HEK293 (cell line): Measurements from ENCODE around the gene KXD1.

Source experiments
- BCL11A ChIP-seq: fragments of 450-650 bp; formaldehyde crosslinking; IDR thresholded peaks from 2 replicates; pipeline ENCODE4 v1.5.1; 2016; ENCODE audit warnings: low read depth, missing biosample characterization, missing genetic modification characterization
- BCL11B ChIP-seq: fragments of 450-650 bp; formaldehyde crosslinking; IDR thresholded peaks from 2 replicates; pipeline ENCODE4 v1.5.1; 2016; ENCODE audit warnings: low read depth, missing biosample characterization, missing genetic modification characterization
- BCL6B ChIP-seq: fragments of 450-650 bp; formaldehyde crosslinking; IDR thresholded peaks from 2 replicates; pipeline ENCODE4 v1.5.1; 2017; ENCODE audit warnings: missing biosample characterization, missing genetic modification characterization
- HIC1 ChIP-seq: fragments of 450-650 bp; formaldehyde crosslinking; IDR thresholded peaks from 2 replicates; pipeline ENCODE4 v1.5.1; 2016; ENCODE audit warnings: missing biosample characterization, missing genetic modification characterization
- OSR2 ChIP-seq: fragments of 450-650 bp; formaldehyde crosslinking; IDR thresholded peaks from 2 replicates; pipeline ENCODE4 v1.5.1; 2016; ENCODE audit warnings: missing biosample characterization, missing genetic modification characterization
- OVOL3 ChIP-seq: fragments of 450-650 bp; formaldehyde crosslinking; IDR thresholded peaks from 2 replicates; pipeline ENCODE4 v1.5.1; 2016; ENCODE audit warnings: missing biosample characterization, missing genetic modification characterization
- PATZ1 ChIP-seq: fragments of 450-650 bp; formaldehyde crosslinking; IDR thresholded peaks from 2 replicates; pipeline ENCODE4 v1.5.1; 2016; ENCODE audit warnings: missing biosample characterization, missing genetic modification characterization
- SP3 ChIP-seq: fragments of 450-650 bp; formaldehyde crosslinking; IDR thresholded peaks from 2 replicates; pipeline ENCODE4 v1.5.1; 2016; ENCODE audit warnings: missing biosample characterization, missing genetic modification characterization
- TRIM28 ChIP-seq: IDR thresholded peaks from 2 replicates; pipeline ENCODE4 v1.6.1; 2011; ENCODE audit warnings: low read length, control low read depth, borderline replicate concordance
- WT1 ChIP-seq: fragments of 450-650 bp; formaldehyde crosslinking; IDR thresholded peaks from 2 replicates; pipeline ENCODE4 v1.5.1; 2016; ENCODE audit warnings: missing biosample characterization, missing genetic modification characterization
- ZBTB20 ChIP-seq: fragments of 450-650 bp; formaldehyde crosslinking; IDR thresholded peaks from 2 replicates; pipeline ENCODE4 v1.5.1; 2016; ENCODE audit warnings: missing biosample characterization, missing genetic modification characterization
- ZBTB26 ChIP-seq: fragments of 450-650 bp; formaldehyde crosslinking; optimal IDR thresholded peaks from 2 replicates; pipeline ENCODE3; 2016; ENCODE audit warnings: missing biosample characterization, mild to moderate bottlenecking, missing genetic modification characterization
- ZNF10 ChIP-seq: fragments of 450-650 bp; formaldehyde crosslinking; IDR thresholded peaks from 2 replicates; pipeline ENCODE4 v1.5.1; 2017; ENCODE audit warnings: missing biosample characterization, missing genetic modification characterization
- ZNF157 ChIP-seq: fragments of 450-650 bp; formaldehyde crosslinking; IDR thresholded peaks from 2 replicates; pipeline ENCODE4 v1.5.1; 2016; ENCODE audit warnings: missing biosample characterization, missing genetic modification characterization
- ZNF18 ChIP-seq: fragments of 450-650 bp; formaldehyde crosslinking; IDR thresholded peaks from 2 replicates; pipeline ENCODE4 v1.5.1; 2016; ENCODE audit warnings: missing biosample characterization, missing genetic modification characterization
- ZNF184 ChIP-seq: fragments of 450-650 bp; IDR thresholded peaks from 2 replicates; pipeline ENCODE4 v1.5.1; 2018; ENCODE audit warnings: missing biosample characterization, mild to moderate bottlenecking, missing genetic modification characterization
- ZNF202 ChIP-seq: fragments of 450-650 bp; formaldehyde crosslinking; IDR thresholded peaks from 2 replicates; pipeline ENCODE4 v1.5.1; 2016; ENCODE audit warnings: missing biosample characterization, missing genetic modification characterization, borderline replicate concordance
- ZNF280C ChIP-seq: fragments of 450-650 bp; formaldehyde crosslinking; IDR thresholded peaks from 2 replicates; pipeline ENCODE4 v1.5.1; 2016; ENCODE audit warnings: missing biosample characterization, missing genetic modification characterization
- ZNF530 ChIP-seq: fragments of 450-650 bp; formaldehyde crosslinking; IDR thresholded peaks from 2 replicates; pipeline ENCODE4 v1.5.1; 2016; ENCODE audit warnings: low read depth, missing biosample characterization, missing genetic modification characterization
- ZNF555 ChIP-seq: fragments of 450-650 bp; formaldehyde crosslinking; conservative IDR thresholded peaks from 2 replicates; pipeline ENCODE4 v1.5.1; 2017; ENCODE audit warnings: missing biosample characterization, mild to moderate bottlenecking, missing genetic modification characterization, inconsistent platforms
- ZNF610 ChIP-seq: fragments of 450-650 bp; formaldehyde crosslinking; IDR thresholded peaks from 2 replicates; pipeline ENCODE4 v1.5.1; 2016; ENCODE audit warnings: missing biosample characterization, missing genetic modification characterization, borderline replicate concordance
- ZNF629 ChIP-seq: fragments of 450-650 bp; formaldehyde crosslinking; IDR thresholded peaks from 2 replicates; pipeline ENCODE4 v1.5.1; 2017; ENCODE audit warnings: missing biosample characterization, missing genetic modification characterization
- ZNF660 ChIP-seq: fragments of 450-650 bp; IDR thresholded peaks from 2 replicates; pipeline ENCODE4 v1.5.1; 2018; ENCODE audit warnings: missing biosample characterization, mild to moderate bottlenecking, missing genetic modification characterization
- ZNF677 ChIP-seq: fragments of 450-650 bp; IDR thresholded peaks from 2 replicates; pipeline ENCODE4 v1.5.0; 2018; ENCODE audit warnings: missing biosample characterization, mild to moderate bottlenecking, missing genetic modification characterization, moderate library complexity
- ZNF704 ChIP-seq: fragments of 450-650 bp; formaldehyde crosslinking; IDR thresholded peaks from 2 replicates; pipeline ENCODE4 v1.5.1; 2016; ENCODE audit warnings: missing biosample characterization, missing genetic modification characterization
- ZSCAN23 ChIP-seq: fragments of 450-650 bp; formaldehyde crosslinking; IDR thresholded peaks from 2 replicates; pipeline ENCODE4 v1.5.1; 2016; ENCODE audit warnings: missing biosample characterization, missing genetic modification characterization
- ZSCAN5A ChIP-seq: fragments of 450-650 bp; formaldehyde crosslinking; IDR thresholded peaks from 2 replicates; pipeline ENCODE4 v1.5.1; 2016; ENCODE audit warnings: missing biosample characterization, missing genetic modification characterization

The KXD1 gene

GRCh38 chr19:18594096-18594823 is 36.6 kb downstream of the KXD1 start (continued):
- TF ChIP-seq ZSCAN5A (tag by site-specific recombination) = no peak
- no peak for TF ChIP-seq BCL11A (tag by site-specific recombination)
- no peak for TF ChIP-seq ZNF280C (tag by site-specific recombination)
- no peak for TF ChIP-seq ZNF157 (tag by site-specific recombination)
- no peak for TF ChIP-seq ZNF10 (tag by site-specific recombination)
- TF ChIP-seq ZNF555 (tag by site-specific recombination) = no peak
- TF ChIP-seq ZNF530 (tag by site-specific recombination) = no peak
- 0 out of 2 replicates have a peak, but pooled peaks have one; percentile 28 for TF ChIP-seq ZNF677 (tag by site-specific recombination)
- TF ChIP-seq OSR2 (tag by site-specific recombination) = no peak
- TF ChIP-seq ZBTB20 (tag by site-specific recombination) = peak; percentile 74
- TF ChIP-seq ZBTB26 (tag by site-specific recombination) = peak; percentile 61
- TF ChIP-seq ZNF184 (tag by site-specific recombination) = no peak
- no peak for TF ChIP-seq HIC1 (tag by site-specific recombination)
- no peak for TF ChIP-seq ZNF202 (tag by site-specific recombination)
- no peak for TF ChIP-seq ZSCAN23 (tag by site-specific recombination)
- no peak for TF ChIP-seq ZNF18
- TF ChIP-seq ZNF704 (tag by site-specific recombination) = no peak
- TF ChIP-seq OVOL3 (tag by site-specific recombination) = no peak
- no peak for TF ChIP-seq ZNF610 (tag by site-specific recombination)
- no peak; the same call in 1 of the 2 replicates for TF ChIP-seq WT1 (tag by site-specific recombination)
- TF ChIP-seq ZNF660 (tag by site-specific recombination) = peak; percentile 89
- no peak for TF ChIP-seq TRIM28
- no peak for TF ChIP-seq BCL11B
- TF ChIP-seq SP3 = peak; percentile 47
- no peak for TF ChIP-seq BCL6B (tag by site-specific recombination)
- peak; percentile 80 for TF ChIP-seq PATZ1 (tag by site-specific recombination)
- no peak for TF ChIP-seq ZNF629
